HepG2 (cell line): ENCODE data around the gene TMTC2. TPM values are rescaled to one million over a fixed set of nuclear protein-coding genes. Genes with fewer than 3 reads are reported as not detected.

Experiments
- ATAC-seq: fragments of 200-7000 bp; cut with Tn5 transposase; 3 replicates; pipeline ENCODE4 v1.9.1; 2020; ENCODE audit warnings: mild to moderate bottlenecking, moderate library complexity
- BruUV-seq: library from RNA; stranded (reverse); fragments of 400-500 nt; replicated peaks from 2 replicates; lab custom pipeline; 2021; lab: Mats Ljungman, UMichigan
- CTCF ChIA-PET: fragments of 300-600 bp; formaldehyde crosslinking; extraction: SDS; loops from one replicate; lab custom pipeline; 2021; ENCODE audit warnings: low total read pairs, inconsistent platforms, low intra/inter-chr PET ratio; lab: Yijun Ruan, JAX
- POLR2A ChIA-PET: fragments of 350-600 bp; sonication (Branson Sonifier 250); formaldehyde crosslinking; loops from one replicate; lab custom pipeline; 2020; ENCODE audit warnings: antibody characterized with exemption, inconsistent platforms; lab: Yijun Ruan, JAX
- DNase-seq: peaks from one replicate; pipeline ENCODE4 v3.0.0-alpha.2; 2015; ENCODE audit warnings: low spot score
- FAIRE-seq: peaks from 3 replicates; lab custom pipeline; 2011; peaks lifted over from hg19 to GRCh38; lab: Jason Lieb, UNC
- H2AFZ ChIP-seq: one replicate; pipeline ENCODE4 v1.6.1; 2011; ENCODE audit warnings: low read length, inconsistent platforms
- H3K27ac ChIP-seq: fragments of 300-600 bp; 3 replicates; pipeline ENCODE4 v1.8.0; 2011; ENCODE audit warnings: mixed run types, mild to moderate bottlenecking, mixed read lengths, low read length, inconsistent platforms; ENCODE audit not compliant: insufficient read depth; ENCODE audit errors: extremely low read length
- H3K27me3 ChIP-seq, 2 experiments: fragments of 200-600 bp in 1 of 2; 2 replicates in 1 of 2; 3 replicates in 1 of 2; pipeline versions ENCODE4 v1.6.0 to v1.8.0; 2011; ENCODE audit warnings: low read length in 2 of 2, mild to moderate bottlenecking in 2 of 2, moderate library complexity in 2 of 2, inconsistent platforms in 1 of 2; ENCODE audit not compliant: insufficient read depth in 2 of 2, control insufficient read depth in 1 of 2
- H3K36me3 ChIP-seq, 2 experiments: fragments of 200-600 bp in 1 of 2; replicated peaks in 1 of 2; 2 replicates in 1 of 2; 3 replicates in 1 of 2; pipeline versions ENCODE4 v1.5.1 to v1.8.0; 2011; ENCODE audit warnings: low read length in 2 of 2, inconsistent platforms in 1 of 2; ENCODE audit not compliant: insufficient read depth in 2 of 2, control insufficient read depth in 1 of 2
- H3K4me1 ChIP-seq: 2 replicates; pipeline ENCODE4 v1.5.1; 2012; ENCODE audit warnings: low read length, inconsistent platforms; ENCODE audit not compliant: insufficient read depth
- H3K4me2 ChIP-seq: 2 replicates; pipeline ENCODE4 v1.6.0; 2011; ENCODE audit warnings: low read depth, low read length, inconsistent platforms
- H3K4me3 ChIP-seq, 3 experiments: fragments of 200-600 bp in 1 of 3; sonication (generic), shearing (Covaris generic) in 1 of 3; replicated peaks in 1 of 3; 2 replicates each; pipeline ENCODE4 v1.5.1; 2011 to 2016; ENCODE audit warnings: low read length in 3 of 3, inconsistent platforms in 2 of 3, low read depth in 2 of 3, mild to moderate bottlenecking in 2 of 3, control low read depth in 1 of 3, mixed read lengths in 1 of 3; ENCODE audit not compliant: insufficient read depth in 1 of 3
- H3K79me2 ChIP-seq: one replicate; pipeline ENCODE4 v1.6.1; 2011; ENCODE audit warnings: low read length, inconsistent platforms; ENCODE audit not compliant: insufficient read depth
- H3K9ac ChIP-seq: 2 replicates; pipeline ENCODE4 v1.6.0; 2011; ENCODE audit warnings: mild to moderate bottlenecking, low read depth, low read length, inconsistent platforms; ENCODE audit not compliant: insufficient read depth
- H3K9me3 ChIP-seq: 2 replicates; pipeline ENCODE4 v1.5.1; 2012; ENCODE audit warnings: mild to moderate bottlenecking, low read length
- H4K20me1 ChIP-seq: 2 replicates; pipeline ENCODE4 v1.6.0; 2011; ENCODE audit warnings: inconsistent platforms, mild to moderate bottlenecking, low read length, moderate library complexity; ENCODE audit not compliant: insufficient read depth
- HINFP ChIP-seq: sonication (generic); formaldehyde crosslinking; IDR thresholded peaks from 2 replicates; pipeline ENCODE4 v1.4.0; 2020; ENCODE audit warnings: low read depth, mild to moderate bottlenecking, missing genetic modification reagents
- HOXD1 ChIP-seq: sonication (generic); formaldehyde crosslinking; IDR thresholded peaks from 2 replicates; pipeline ENCODE4 v1.5.0; 2020; ENCODE audit warnings: missing genetic modification reagents
- KDM6A ChIP-seq: IDR thresholded peaks from 2 replicates; pipeline ENCODE4 v1.6.1; 2016; ENCODE audit warnings: low read depth
- SRSF9 ChIP-seq: fragments of 200-400 bp; formaldehyde crosslinking; IDR thresholded peaks from 2 replicates; pipeline ENCODE4 v1.6.1; 2018; ENCODE audit warnings: borderline replicate concordance, mild to moderate bottlenecking, low read depth, low read length; ENCODE audit not compliant: insufficient read depth, poor library complexity, severe bottlenecking
- ZNF468 ChIP-seq: sonication (generic); formaldehyde crosslinking; IDR thresholded peaks from 2 replicates; pipeline ENCODE4 v1.8.0; 2022; ENCODE audit warnings: mild to moderate bottlenecking, moderate library complexity, missing genetic modification reagents
- ZNF614 ChIP-seq: IDR thresholded peaks from 2 replicates; pipeline ENCODE4 v1.6.1; 2018; ENCODE audit warnings: missing biosample characterization, missing genetic modification reagents, inconsistent platforms, borderline replicate concordance
- ZXDC ChIP-seq: sonication (generic); formaldehyde crosslinking; IDR thresholded peaks from 2 replicates; pipeline ENCODE4 v1.5.0; 2020; ENCODE audit warnings: mild to moderate bottlenecking, missing genetic modification reagents
- WGBS: methylation state at CpG from one replicate; pipeline ENCODE4 v1.1.6; 2017; ENCODE audit warnings: low lambda C conversion rate; 5-methylcytosine and 5-hydroxymethylcytosine counted together
- in situ Hi-C: cut with HindIII; loops from 2 replicates; pipeline ENCODE4 v1.10.0; 2017; ENCODE audit warnings: low pct_unique_long_range_greater_than_20kb; ENCODE audit not compliant: extremely low pct_ligation_motif_present
- intact Hi-C: fragments of 100-400 bp; cut with micrococcal nuclease; formaldehyde crosslinking; loops from one replicate; pipeline ENCODE4 v1.10.0; 2022; ENCODE audit not compliant: unreplicated experiment
- polyA plus RNA-seq, 8 experiments: library from polyadenylated mRNA; depleted of rRNA in 3 of 8; stranded (reverse) in 7 of 8; unstranded in 1 of 8; fragments of >200 nt; fragmentation: Illumina TruSeq in 4 of 8; extraction: Trizol in 4 of 8; gene quantifications; 2 replicates each; pipeline versions ENCODE4 v1.2.1 to v1.2.3, GENCODE V29; 2011 to 2016; ENCODE audit warnings: low read depth in 4 of 8, missing spikeins in 1 of 8, mixed read lengths in 1 of 8; ENCODE audit not compliant: insufficient read depth in 1 of 8
- total RNA-seq, 5 experiments: library from RNA; depleted of rRNA; stranded (reverse); fragments of >200 nt; fragmentation: Illumina TruSeq; extraction: Trizol; gene quantifications; 2 replicates each; pipeline ENCODE4 v1.2.3, GENCODE V29; 2016; ENCODE audit warnings: low read depth in 1 of 5

TMTC2 gene
- total and polyA plus RNA-seq, 2 of the 13 experiments (the other 11 are each of a cell fraction or from before 2014, with no cell fraction given), result 0.55 to 0.63 TPM

- FAIRE-seq (no peak), ATAC-seq (no peak), DNase-seq (no peak)
- in situ Hi-C loops, result no loop called here
- intact Hi-C loops, result no loop called here
- WGBS, result 3% methylated on average over 7 of the region's 7 CpGs
- H4K20me1 ChIP-seq, result no peaks in the 10 kb centered on the region
- no peak overlapping the region for H3K9ac ChIP-seq
- no peak overlapping the region for H3K4me3 ChIP-seq
- H3K79me2 ChIP-seq, result no peaks in the 10 kb centered on the region
- no peak overlapping the region for H3K4me2 ChIP-seq
- no peaks in the 10 kb centered on the region; a peak in 1 of 5 replicates for H3K27me3 ChIP-seq
- BruUV-seq, result no TSS peak
- H3K36me3 ChIP-seq, result no peaks in the 10 kb centered on the region
- H3K4me1 ChIP-seq, result no peaks in the 10 kb centered on the region
- no peaks in the 10 kb centered on the region for H3K9me3 ChIP-seq
- ChIA-PET CTCF (no interaction called here), POLR2A (no interaction called here)
- no peak overlapping the region for H2AFZ ChIP-seq
- H3K27ac ChIP-seq, result no peak overlapping the region
- TF ChIP-seq HOXD1 (no peak), HINFP (CRISPR knock-in tag) (no peak), ZNF468 (CRISPR knock-in tag) (no peak), KDM6A (CRISPR knock-in tag) (no peak), SRSF9 (no peak), ZXDC (CRISPR knock-in tag) (no peak), ZNF614 (CRISPR knock-in tag) (no peak)
Measured at GRCh38 chr12:82663893-82664292, 22.8 kb upstream of the TMTC2 start.
